Measurements from ENCODE around the gene PTH2R. TPM values are rescaled to one million over a fixed set of nuclear protein-coding genes. Genes with fewer than 3 reads are reported as not detected.

The PTH2R gene, protein sequence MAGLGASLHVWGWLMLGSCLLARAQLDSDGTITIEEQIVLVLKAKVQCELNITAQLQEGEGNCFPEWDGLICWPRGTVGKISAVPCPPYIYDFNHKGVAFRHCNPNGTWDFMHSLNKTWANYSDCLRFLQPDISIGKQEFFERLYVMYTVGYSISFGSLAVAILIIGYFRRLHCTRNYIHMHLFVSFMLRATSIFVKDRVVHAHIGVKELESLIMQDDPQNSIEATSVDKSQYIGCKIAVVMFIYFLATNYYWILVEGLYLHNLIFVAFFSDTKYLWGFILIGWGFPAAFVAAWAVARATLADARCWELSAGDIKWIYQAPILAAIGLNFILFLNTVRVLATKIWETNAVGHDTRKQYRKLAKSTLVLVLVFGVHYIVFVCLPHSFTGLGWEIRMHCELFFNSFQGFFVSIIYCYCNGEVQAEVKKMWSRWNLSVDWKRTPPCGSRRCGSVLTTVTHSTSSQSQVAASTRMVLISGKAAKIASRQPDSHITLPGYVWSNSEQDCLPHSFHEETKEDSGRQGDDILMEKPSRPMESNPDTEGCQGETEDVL
- total RNA-seq (2012; rRNA removed) (under 0.01 TPM in 1 of 2 replicates, not detected in the other), polyA plus RNA-seq (2012; rRNA removed) (not detected in 2 replicates), Bru-seq, nascent RNA (percentile 14 among the genes with signal in this experiment), BruChase-seq, experiment 1, labeled RNA remaining after a 6-hour chase (percentile 7 among the genes with signal in this experiment), BruChase-seq, experiment 2, labeled RNA remaining after a 2-hour chase (percentile 12 among the genes with signal in this experiment)
- polyA plus RNA-seq (2012; cell fraction: cytosol; rRNA removed), result not detected in 2 replicates
- not detected in 2 replicates for polyA plus RNA-seq (2012; cell fraction: nucleus; rRNA removed; ENCODE audit: low replicate concordance)
- long read RNA-seq, result 0 reads

DNA sequence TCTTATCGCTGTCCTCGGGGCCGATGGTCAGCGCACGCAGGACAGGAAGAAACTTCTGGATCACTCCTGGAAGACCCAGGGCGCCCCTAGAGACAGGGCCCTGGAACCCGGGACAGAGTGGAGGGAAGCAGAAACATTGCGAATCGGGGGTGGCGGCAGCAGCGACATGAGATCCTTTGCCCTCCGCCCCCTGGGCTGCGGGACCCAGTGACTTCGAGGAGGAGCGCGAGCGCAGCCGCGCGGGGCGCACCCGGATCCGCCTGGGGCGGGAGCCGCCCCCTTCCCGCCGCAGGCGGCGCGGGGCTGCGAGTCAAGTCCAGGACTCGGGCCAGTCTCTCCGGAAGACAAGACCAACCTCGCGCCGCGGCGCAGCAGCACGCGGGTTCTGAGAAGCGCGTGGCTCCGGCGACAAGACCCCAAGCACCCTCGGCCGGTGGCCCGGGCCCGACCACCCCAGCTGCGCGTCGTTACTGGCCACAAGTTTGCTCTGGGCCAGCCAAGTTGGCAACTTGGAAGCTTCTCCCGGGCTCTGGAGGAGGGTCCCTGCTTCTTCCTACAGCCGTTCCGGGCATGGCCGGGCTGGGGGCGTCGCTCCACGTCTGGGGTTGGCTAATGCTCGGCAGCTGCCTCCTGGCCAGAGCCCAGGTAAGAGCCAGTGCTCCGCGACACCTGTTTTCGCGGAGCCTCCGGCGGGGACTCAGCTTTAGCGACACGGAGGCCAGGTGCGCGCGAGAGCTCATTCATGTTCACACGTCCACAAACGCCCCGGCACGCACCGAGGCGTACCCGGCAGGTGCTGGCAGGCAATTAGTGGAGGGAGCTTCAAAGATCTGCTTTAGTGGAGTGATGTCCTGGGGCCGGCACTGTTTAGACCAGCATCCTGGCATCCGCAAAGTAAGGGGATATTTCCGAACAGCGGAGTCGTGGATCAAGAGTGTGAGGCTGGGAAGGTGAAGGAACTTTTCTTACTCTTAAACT, at the start of gene PTH2R:
TSS of gene PTH2R (plus strand) at position 319 of the 978 bp plus-strand sequence. CDS start at position 571, 252 bp downstream.
- Histone ChIP-seq H3K36me3 (ENCODE audit: control insufficient read depth, insufficient read depth, low read length) (no peaks in the 10 kb centered on the region), H4K20me1 (ENCODE audit: insufficient read depth, low read length) (no peaks in the 10 kb centered on the region), H4K91ac (ENCODE audit: insufficient read depth, low read depth, low read length) (no peak within 1 kb of the TSS), H2AK5ac (ENCODE audit: low read depth, low read length) (no peak within 1 kb of the TSS), H3K4me2 (ENCODE audit: low read depth, low read length) (peak within 1 kb of the TSS; percentile 55; the same call in 1 of the 2 replicates), H2AK9ac (replicated peaks; ENCODE audit: low read depth, low read length, poor library complexity) (no peak within 1 kb of the TSS), H3K4ac (ENCODE audit: low read depth, low read length) (no peak within 1 kb of the TSS), H3K9ac (ENCODE audit: low read depth, low read length) (no peak within 1 kb of the TSS), H2BK15ac (ENCODE audit: low read depth, low read length) (no peak within 1 kb of the TSS), H3K18ac (ENCODE audit: low read depth, low read length) (no peak within 1 kb of the TSS), H2BK20ac (ENCODE audit: low read depth, low read length) (no peak within 1 kb of the TSS), H3K27me3 (ENCODE audit: control insufficient read depth, insufficient read depth, low read length) (peaks cover 23% of the 10 kb centered on the region), H2BK5ac (ENCODE audit: low read depth, low read length, poor library complexity, severe bottlenecking) (no peak within 1 kb of the TSS), H4K8ac (ENCODE audit: low read depth in 2 of 2, low read length in 2 of 2) (no peak within 1 kb of the TSS), H4K5ac (ENCODE audit: low read depth, low read length) (no peak within 1 kb of the TSS), H3K79me1 (ENCODE audit: low read depth in 1 of 2, low read length in 2 of 2) (no peaks in the 10 kb centered on the region), H2BK120ac (ENCODE audit: low read depth, low read length) (no peak within 1 kb of the TSS), H3K9me3 (ENCODE audit: control insufficient read depth, insufficient read depth, low read length) (no peaks in the 10 kb centered on the region), H3K4me3 (ENCODE audit: insufficient read depth, low read depth, low read length) (peak within 1 kb of the TSS; percentile 7; the same call in 1 of the 2 replicates), H3K27ac (ENCODE audit: insufficient read depth, low read length) (no peak within 1 kb of the TSS), H2AFZ (replicated peaks; ENCODE audit: low read length, poor library complexity) (peak within 1 kb of the TSS; percentile 57), H3K56ac (ENCODE audit: extremely low read depth, insufficient read depth, low read length) (no peak within 1 kb of the TSS), H3K4me1 (ENCODE audit: control insufficient read depth, insufficient read depth, low read length) (peaks cover 5% of the 10 kb centered on the region; the same call in 1 of the 2 replicates), H3K23ac (ENCODE audit: low read depth, low read length) (no peak within 1 kb of the TSS), H3K9me1 (ENCODE audit: insufficient read depth, low read length) (no peaks in the 10 kb centered on the region), H3K14ac (replicated peaks; ENCODE audit: low read depth, low read length) (no peak within 1 kb of the TSS)
- dilution Hi-C loops (cut with HindIII; ENCODE audit: low sequenced_read_pairs, unreplicated experiment) (no loop called here), in situ Hi-C loops (cut with MboI; ENCODE audit: low sequenced_read_pairs) (loop anchor here (25.0 kb wide), 1 partner anchor 906 kb away; no protein-coding TSS in a partner anchor), intact Hi-C loops (cut with micrococcal nuclease) (loop anchor here (5.0 to 10.0 kb wide), 2 partner anchors 1556 to 1988 kb away; no protein-coding TSS in a partner anchor)
- TF ChIP-seq CEBPB (IDR thresholded peaks at IDR 0.05; ENCODE audit: low read depth, low read length) (no peak), MAZ (IDR thresholded peaks at IDR 0.05; ENCODE audit: borderline replicate concordance, low read depth, low read length) (no peak), FOS (IDR thresholded peaks at IDR 0.05; ENCODE audit: low read depth, low read length) (no peak), CHD1 (IDR thresholded peaks at IDR 0.05; ENCODE audit: low read depth, low read length) (no peak)
- no TSS peak for BruUV-seq (replicated peaks)
- DNase-seq (no peak), ATAC-seq (ENCODE audit: low read depth) (peak; percentile 24; the same call in 1 of the 2 replicates)
- ChIA-PET POLR2A (ENCODE audit: unreplicated experiment) (no interaction called here), CTCF (interaction anchor here (0.6 to 0.7 kb wide), 3 partner anchors 1156 to 1815 kb away, joined by 3 to 9 read pairs (median 6); no protein-coding TSS in a partner anchor)
- WGBS, 2 experiments (ENCODE audit: extremely low coverage in 2 of 2, insufficient read length in 1 of 2), result 0% methylated on average over 35 of the region's 82 CpGs; no CpG with 5 or more reads in 1 of the 2 experiments

All from IMR-90 (cell line).